BE2C (cell line): ENCODE results near the gene SLC5A6.
"Not testable (repeated sequence)": the region's sequence is repeated elsewhere in the genome, so short reads cannot be mapped to it uniquely, and the experiment has no call there.

Source experiments
- DNase-seq: peaks from one replicate; pipeline ENCODE4 v3.0.0-alpha.2; 2020
- H3K27me3 ChIP-seq: fragments of 250-450 bp; sonication (Bioruptor Pico); 2 replicates; pipeline ENCODE4 v1.5.1; 2020; ENCODE audit warnings: mild to moderate bottlenecking
- H3K36me3 ChIP-seq: fragments of 250-450 bp; sonication (Bioruptor Pico); 2 replicates; pipeline ENCODE4 v1.5.1; 2020; ENCODE audit warnings: mild to moderate bottlenecking
- H3K4me1 ChIP-seq: fragments of 250-450 bp; sonication (Bioruptor Pico); 2 replicates; pipeline ENCODE4 v1.5.1; 2020
- H3K4me3 ChIP-seq: 2 replicates; pipeline ENCODE4 v1.5.1; 2011; ENCODE audit warnings: low read depth, low read length
- H3K9me3 ChIP-seq: fragments of 250-450 bp; sonication (Bioruptor Pico); 2 replicates; pipeline ENCODE4 v1.5.1; 2020
- CTCF ChIP-seq: IDR thresholded peaks from 2 replicates; pipeline ENCODE4 v1.5.1; 2012; ENCODE audit warnings: mild to moderate bottlenecking, low read depth, low read length

The SLC5A6 gene

GRCh38 chr2:27204566-27204965 is 7.5 kb downstream of the SLC5A6 start:
- peaks cover 4% of the 10 kb centered on the region for H3K4me1 ChIP-seq
- H3K9me3 ChIP-seq: no peaks in the 10 kb centered on the region
- no peak overlapping the region for H3K4me3 ChIP-seq
- no peak for TF ChIP-seq CTCF
- H3K27me3 ChIP-seq: no peaks in the 10 kb centered on the region
- peaks cover 80% of the 10 kb centered on the region for H3K36me3 ChIP-seq
- no peak for DNase-seq

GRCh38 chr2:27203741-27204140 is 8.3 kb downstream of the SLC5A6 start:
- Histone ChIP-seq H3K27me3 (no peaks in the 10 kb centered on the region), H3K4me1 (peaks cover 4% of the 10 kb centered on the region), H3K36me3 (peaks cover 75% of the 10 kb centered on the region), H3K4me3 (no peak overlapping the region), H3K9me3 (no peaks in the 10 kb centered on the region)
- DNase-seq: no peak
- TF ChIP-seq CTCF: no peak

GRCh38 chr2:27202854-27203253 is 9.2 kb downstream of the SLC5A6 start:
- Histone ChIP-seq H3K4me3 (no peak overlapping the region), H3K27me3 (no peaks in the 10 kb centered on the region), H3K36me3 (peaks cover 67% of the 10 kb centered on the region), H3K9me3 (no peaks in the 10 kb centered on the region), H3K4me1 (peaks cover 4% of the 10 kb centered on the region)
- TF ChIP-seq CTCF: no peak
- DNase-seq: no peak

GRCh38 chr2:27201675-27202074 is 10.4 kb downstream of the SLC5A6 start:
- no peak overlapping the region for H3K4me3 ChIP-seq
- no peaks in the 10 kb centered on the region for H3K27me3 ChIP-seq
- DNase-seq: no peak
- peaks cover 55% of the 10 kb centered on the region for H3K36me3 ChIP-seq
- H3K9me3 ChIP-seq: no peaks in the 10 kb centered on the region
- H3K4me1 ChIP-seq: peaks cover 4% of the 10 kb centered on the region
- no peak for TF ChIP-seq CTCF

- H3K27me3 ChIP-seq: no peaks in the 10 kb centered on the region
- H3K4me1 ChIP-seq: peaks cover 4% of the 10 kb centered on the region
- H3K36me3 ChIP-seq: peaks cover 31% of the 10 kb centered on the region
- no peaks in the 10 kb centered on the region for H3K9me3 ChIP-seq
- H3K4me3 ChIP-seq: no peak overlapping the region
- TF ChIP-seq CTCF: no peak
- no peak for DNase-seq
Measured at GRCh38 chr2:27199241-27199640, 12.8 kb downstream of the SLC5A6 start.

- Histone ChIP-seq H3K4me1 (peaks cover 4% of the 10 kb centered on the region), H3K27me3 (no peaks in the 10 kb centered on the region), H3K36me3 (peaks cover 24% of the 10 kb centered on the region), H3K9me3 (no peaks in the 10 kb centered on the region), H3K4me3 (no peak overlapping the region)
- no peak for TF ChIP-seq CTCF
- DNase-seq: no peak
Measured at GRCh38 chr2:27198627-27199026, 13.4 kb downstream of the SLC5A6 start.

GRCh38 chr2:27198068-27198467 is 14.0 kb downstream of the SLC5A6 start:
- peaks cover 19% of the 10 kb centered on the region for H3K36me3 ChIP-seq
- H3K4me1 ChIP-seq, H3K4me3 ChIP-seq, H3K27me3 ChIP-seq, H3K9me3 ChIP-seq, DNase-seq: not testable (repeated sequence)

- H3K27me3 ChIP-seq, DNase-seq, H3K9me3 ChIP-seq, H3K4me3 ChIP-seq, H3K36me3 ChIP-seq, H3K4me1 ChIP-seq: not testable (repeated sequence)
Measured at GRCh38 chr2:27195799-27196198, 16.3 kb downstream of the SLC5A6 start.
